Activated CD4-positive, alpha-beta T cell treated with anti-CD3 and anti-CD28 coated beads for 36 hours (primary cell): ENCODE measurements around the gene MTR. TPM values are rescaled to one million over a fixed set of nuclear protein-coding genes. Genes with fewer than 3 reads are reported as not detected.

Source experiments
- ATAC-seq: fragments of 200-7000 bp; cut with Tn5 transposase; one replicate; pipeline ENCODE4 v1.10.0; 2021; ENCODE audit warnings: mild to moderate bottlenecking, moderate library complexity
- CTCF ChIA-PET: fragments of 350-600 bp; sonication (Branson Sonifier 250); formaldehyde crosslinking; loops from one replicate; lab custom pipeline; 2021; ENCODE audit warnings: antibody characterized with exemption; lab: Charles Lee
- POLR2A ChIA-PET: fragments of 350-600 bp; sonication (Branson Sonifier 250); formaldehyde crosslinking; loops from one replicate; lab custom pipeline; 2021; ENCODE audit warnings: antibody characterized with exemption, inconsistent platforms; lab: Charles Lee
- DNase-seq: peaks from one replicate; pipeline ENCODE4 v3.0.0-alpha.2; 2020
- H3K27ac Mint-ChIP-seq: one replicate; pipeline ENCODE4 v1.8.0; 2021; ENCODE audit warnings: mixed read lengths
- H3K27me3 Mint-ChIP-seq: one replicate; pipeline ENCODE4 v1.8.0; 2021; ENCODE audit warnings: mixed read lengths
- H3K36me3 Mint-ChIP-seq: one replicate; pipeline ENCODE4 v1.8.0; 2021; ENCODE audit warnings: low read depth, mixed read lengths
- H3K4me1 Mint-ChIP-seq: one replicate; pipeline ENCODE4 v1.8.0; 2021; ENCODE audit warnings: mixed read lengths
- H3K4me3 Mint-ChIP-seq: one replicate; pipeline ENCODE4 v1.8.0; 2021; ENCODE audit warnings: mild to moderate bottlenecking, moderate library complexity, mixed read lengths
- H3K9me3 Mint-ChIP-seq: one replicate; pipeline ENCODE4 v1.8.0; 2021; ENCODE audit warnings: low read depth, mixed read lengths
- intact Hi-C, 2 experiments: fragments of 100-400 bp; cut with DNase I in 1 of 2; cut with micrococcal nuclease in 1 of 2; formaldehyde crosslinking; loops; one replicate each; pipeline versions ENCODE4 v1.14.2 to v1.15.1; 2022 to 2024; cut with DNase I, micrococcal nuclease
- total RNA-seq, 2 experiments: library from RNA; stranded (reverse); gene quantifications; one replicate each; pipeline ENCODE4 v1.2.3, GENCODE V29; 2021

Gene MTR
- total RNA-seq, 2 experiments from 2014 or later, result 57.3 to 64.8 TPM

DNA sequence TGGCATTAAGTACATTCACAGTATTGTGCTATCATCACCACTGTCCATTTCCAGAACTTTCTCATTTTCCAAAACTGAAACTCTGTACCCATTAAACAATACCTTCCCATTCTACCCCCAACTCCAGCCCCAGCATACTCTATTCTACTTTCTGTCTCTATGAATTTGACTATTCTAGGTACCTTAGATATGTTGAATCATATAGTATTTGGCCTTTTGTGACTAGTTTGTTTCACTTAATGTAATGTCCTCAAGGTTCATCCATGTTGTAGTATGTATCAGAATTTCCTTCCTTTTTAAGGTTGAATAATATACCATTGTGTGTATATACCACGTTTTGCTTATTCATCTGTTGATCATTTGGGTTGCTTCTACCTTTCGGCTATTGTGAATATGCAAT, 11.5 kb downstream of the MTR start:
- Mint-ChIP-seq H3K27ac (peak overlapping the region; percentile 32), H3K36me3 (peaks cover 57% of the 10 kb centered on the region), H3K4me3 (no peak overlapping the region), H3K4me1 (peaks cover 46% of the 10 kb centered on the region), H3K27me3 (no peaks in the 10 kb centered on the region), H3K9me3 (no peaks in the 10 kb centered on the region)
- peak; percentile 74 for ATAC-seq
- intact Hi-C loops, result loop anchor here in 1 of 2 experiments (10.0 kb wide), 1 partner anchor 692 kb away; no protein-coding TSS in a partner anchor
- POLR2A ChIA-PET, result no interaction called here
- CTCF ChIA-PET, result interaction anchor here (1.2 to 1.4 kb wide), 2 partner anchors 12 to 47 kb away, joined by 4 to 5 read pairs; partner anchors contain the start of gene MTR
- DNase-seq, result no peak

DNA sequence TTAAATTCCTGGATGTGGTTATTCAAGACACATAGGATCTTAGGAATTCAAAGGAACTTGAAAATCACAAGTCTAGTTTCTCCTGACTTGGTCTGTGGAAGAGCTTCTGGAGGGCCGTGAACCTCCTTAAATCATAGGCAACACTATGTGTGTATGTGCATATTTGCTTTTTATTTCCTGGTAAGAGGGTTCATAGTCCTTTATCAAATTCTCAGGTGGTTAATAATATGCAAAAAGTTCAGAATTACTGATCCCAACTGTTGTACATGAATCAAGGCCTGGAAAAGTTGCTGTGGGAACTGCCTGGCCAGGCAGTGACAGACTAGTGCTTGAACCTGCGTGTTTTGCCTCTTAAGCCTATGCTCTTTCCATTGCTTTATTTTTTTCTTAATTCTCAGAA, 12.9 kb downstream of the MTR start:
- DNase-seq (no peak), ATAC-seq (no peak)
- POLR2A ChIA-PET, result interaction anchor here (0.6 kb wide), 1 partner anchor 931 kb away, joined by 3 read pairs; no protein-coding TSS in a partner anchor
- CTCF ChIA-PET, result interaction anchor here (1.4 to 1.6 kb wide), 2 partner anchors 13 to 49 kb away, joined by 3 to 5 read pairs; partner anchors contain the start of gene MTR
- intact Hi-C loops, result loop anchor here in 1 of 2 experiments (10.0 kb wide), 1 partner anchor 693 kb away; no protein-coding TSS in a partner anchor
- Mint-ChIP-seq H3K27me3 (no peaks in the 10 kb centered on the region), H3K36me3 (peaks cover 56% of the 10 kb centered on the region), H3K4me3 (no peak overlapping the region), H3K4me1 (peaks cover 32% of the 10 kb centered on the region), H3K27ac (no peak overlapping the region), H3K9me3 (no peaks in the 10 kb centered on the region)

DNA sequence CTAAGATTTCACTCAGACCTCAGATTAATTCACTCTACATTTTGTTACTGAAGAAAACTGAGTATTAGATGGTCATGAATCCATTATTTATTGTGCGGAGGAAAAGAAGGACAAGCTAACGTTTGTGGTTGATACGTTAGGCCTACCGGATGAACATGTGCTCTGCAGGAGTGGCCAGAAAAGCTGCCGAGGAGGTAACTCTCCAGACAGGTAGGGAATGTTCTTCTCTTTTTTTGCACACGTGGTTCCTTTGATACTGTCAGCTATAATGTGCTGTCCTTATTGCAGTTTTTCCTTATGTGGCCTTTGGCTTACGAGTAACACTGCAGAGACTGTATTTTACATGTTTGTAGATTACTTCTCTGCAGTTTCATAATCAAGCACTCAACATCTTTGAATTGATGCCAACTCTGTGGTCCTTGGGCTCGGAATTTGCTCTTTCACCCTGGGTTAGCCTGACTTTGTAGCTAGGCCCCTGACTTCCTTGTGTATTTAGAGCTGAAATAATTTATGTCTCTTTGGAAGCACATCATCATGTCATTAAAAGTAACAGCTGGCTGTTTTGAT, 13.6 kb downstream of the MTR start:
- no peak for DNase-seq
- Mint-ChIP-seq H3K27me3 (no peaks in the 10 kb centered on the region), H3K4me3 (no peak overlapping the region), H3K9me3 (no peaks in the 10 kb centered on the region), H3K36me3 (peaks cover 60% of the 10 kb centered on the region), H3K27ac (no peak overlapping the region), H3K4me1 (peaks cover 27% of the 10 kb centered on the region)
- intact Hi-C loops, result loop anchor here in 1 of 2 experiments (10.0 kb wide), 1 partner anchor 694 kb away; no protein-coding TSS in a partner anchor
- ATAC-seq, result no peak
- ChIA-PET POLR2A (no interaction called here), CTCF (interaction anchor here (0.7 to 1.6 kb wide), 3 partner anchors 14 to 240 kb away, joined by 3 to 5 read pairs (median 3); partner anchors contain the start of gene MTR)

DNA sequence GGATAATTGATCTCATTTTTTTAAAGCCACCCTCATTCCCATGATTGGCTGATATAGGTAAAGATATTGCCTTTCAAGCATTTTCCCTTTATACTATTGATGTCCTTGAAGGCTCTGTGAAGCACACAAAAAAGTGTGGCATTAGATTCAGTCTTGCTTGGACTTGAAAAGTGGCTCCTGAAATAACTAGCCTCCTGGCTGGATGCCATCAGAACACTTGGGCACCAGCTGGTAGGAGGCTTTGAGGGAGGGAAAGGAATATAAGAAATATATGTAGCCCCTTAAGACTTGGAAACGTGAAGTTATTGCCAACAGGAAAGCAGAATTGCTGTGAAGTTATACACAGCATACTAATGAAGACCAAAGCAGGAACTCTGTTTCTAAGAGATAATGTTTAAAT, 14.1 kb downstream of the MTR start:
- CTCF ChIA-PET, result interaction anchor here (0.7 to 1.6 kb wide), 3 partner anchors 50 to 240 kb away, joined by 3 to 6 read pairs (median 5); no protein-coding TSS in a partner anchor
- ATAC-seq (no peak), DNase-seq (no peak)
- Mint-ChIP-seq H3K9me3 (no peaks in the 10 kb centered on the region), H3K27me3 (no peaks in the 10 kb centered on the region), H3K4me1 (peaks cover 27% of the 10 kb centered on the region), H3K27ac (peak overlapping the region; percentile 14), H3K36me3 (peaks cover 64% of the 10 kb centered on the region), H3K4me3 (no peak overlapping the region)
- POLR2A ChIA-PET, result no interaction called here
- intact Hi-C loops, result loop anchor here in 1 of 2 experiments (10.0 kb wide), 1 partner anchor 694 kb away; no protein-coding TSS in a partner anchor

GRCh38 chr1:236810018-236810417, 14.9 kb downstream of the MTR start:
- ChIA-PET POLR2A (interaction anchor here (0.6 kb wide), 1 partner anchor 703 kb away, joined by 4 read pairs; no protein-coding TSS in a partner anchor), CTCF (interaction anchor here (1.6 kb wide), 1 partner anchor 51 kb away, joined by 6 read pairs; no protein-coding TSS in a partner anchor)
- ATAC-seq (peak; percentile 50), DNase-seq (no peak)
- peak overlapping the region; percentile 14 for H3K27ac Mint-ChIP-seq
- peaks cover 67% of the 10 kb centered on the region for H3K36me3 Mint-ChIP-seq
- H3K4me3 Mint-ChIP-seq, result no peak overlapping the region
- no peaks in the 10 kb centered on the region for H3K27me3 Mint-ChIP-seq
- H3K9me3 Mint-ChIP-seq, result no peaks in the 10 kb centered on the region
- peaks cover 27% of the 10 kb centered on the region for H3K4me1 Mint-ChIP-seq
- intact Hi-C loops, result no loop called here

DNA sequence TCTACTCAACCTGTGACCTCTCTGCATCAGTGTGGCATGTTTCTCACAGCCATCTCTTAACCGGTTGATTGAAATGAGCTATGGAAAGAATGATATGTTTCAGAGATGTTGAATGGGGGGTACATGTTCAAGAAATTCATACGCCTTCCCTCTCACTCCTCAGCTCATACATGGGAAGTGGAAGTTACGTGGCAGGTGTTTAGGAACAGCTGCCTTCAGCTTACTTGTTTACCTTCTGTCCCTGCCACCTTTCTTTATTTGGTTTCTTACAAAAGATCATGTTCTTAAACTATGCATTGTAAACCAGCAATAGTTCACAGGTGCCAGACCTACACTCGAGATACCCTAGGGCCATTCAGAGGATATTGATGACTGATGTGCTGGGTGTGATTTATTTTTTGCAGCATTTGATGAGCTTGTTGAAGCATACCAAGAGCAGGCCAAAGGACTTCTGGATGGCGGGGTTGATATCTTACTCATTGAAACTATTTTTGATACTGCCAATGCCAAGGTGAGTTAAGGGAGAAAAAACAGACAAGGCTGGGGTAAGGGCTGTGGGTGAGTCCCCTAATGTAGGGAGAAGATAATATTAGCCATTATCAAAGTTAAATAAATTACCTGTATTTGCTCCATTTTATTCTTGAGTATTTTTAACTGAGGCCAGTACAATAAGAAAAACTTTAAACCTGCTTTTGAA, 17.4 kb downstream of the MTR start:
- Mint-ChIP-seq H3K27ac (peak overlapping the region; percentile 44), H3K9me3 (no peaks in the 10 kb centered on the region), H3K27me3 (no peaks in the 10 kb centered on the region), H3K4me3 (no peak overlapping the region), H3K36me3 (peaks cover 69% of the 10 kb centered on the region), H3K4me1 (peaks cover 20% of the 10 kb centered on the region)
- ChIA-PET POLR2A (no interaction called here), CTCF (interaction anchor here (1.6 kb wide), 1 partner anchor 12 kb away, joined by 6 read pairs; no protein-coding TSS in a partner anchor)
- DNase-seq (no peak), ATAC-seq (no peak)
- intact Hi-C loops, result no loop called here

DNA sequence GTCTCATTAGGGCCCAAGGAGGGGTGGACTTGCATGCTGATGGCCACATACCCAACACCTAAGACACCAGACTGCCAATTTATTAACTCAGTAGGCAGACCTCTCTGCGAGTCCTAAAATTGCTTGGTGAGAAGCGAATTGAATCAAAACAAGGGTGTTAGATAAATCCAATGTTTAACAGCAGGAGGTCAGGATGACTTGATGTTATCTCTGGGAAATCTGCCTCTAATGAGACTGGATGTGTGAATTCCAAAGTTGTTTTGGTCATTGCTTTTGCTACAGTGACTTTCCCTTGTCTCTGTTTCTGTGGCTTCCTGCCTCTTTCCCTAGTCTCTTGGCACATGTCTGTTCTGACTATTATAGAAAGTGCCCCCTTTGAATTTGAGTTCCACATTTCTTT, 20.8 kb downstream of the MTR start:
- Mint-ChIP-seq H3K9me3 (no peaks in the 10 kb centered on the region), H3K36me3 (peaks cover 64% of the 10 kb centered on the region), H3K4me1 (peaks cover 4% of the 10 kb centered on the region), H3K27ac (no peak overlapping the region), H3K4me3 (no peak overlapping the region), H3K27me3 (no peaks in the 10 kb centered on the region)
- ATAC-seq (no peak), DNase-seq (no peak)
- CTCF ChIA-PET, result no interaction called here
- POLR2A ChIA-PET, result no interaction called here
- intact Hi-C loops, result no loop called here

DNA sequence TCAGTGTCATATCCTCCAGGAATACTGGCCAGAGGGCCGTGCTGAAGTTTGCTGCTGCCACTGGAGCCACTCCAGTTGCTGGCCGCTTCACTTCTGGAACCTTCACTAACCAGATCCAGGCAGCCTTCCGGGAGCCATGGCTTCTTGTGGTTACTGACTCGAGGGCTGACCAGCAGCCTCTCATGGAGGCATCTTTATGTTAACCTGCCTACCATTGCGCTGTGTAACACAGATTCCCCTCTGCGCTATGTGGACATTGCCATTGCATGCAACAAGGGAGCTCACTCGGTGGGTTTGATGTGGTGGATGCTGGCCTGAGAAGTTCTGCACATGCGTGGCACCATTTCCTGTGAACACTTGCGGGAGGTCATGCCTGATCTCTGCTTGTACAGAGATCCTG, 24.8 kb downstream of the MTR start:
- peaks cover 62% of the 10 kb centered on the region for H3K36me3 Mint-ChIP-seq

DNA sequence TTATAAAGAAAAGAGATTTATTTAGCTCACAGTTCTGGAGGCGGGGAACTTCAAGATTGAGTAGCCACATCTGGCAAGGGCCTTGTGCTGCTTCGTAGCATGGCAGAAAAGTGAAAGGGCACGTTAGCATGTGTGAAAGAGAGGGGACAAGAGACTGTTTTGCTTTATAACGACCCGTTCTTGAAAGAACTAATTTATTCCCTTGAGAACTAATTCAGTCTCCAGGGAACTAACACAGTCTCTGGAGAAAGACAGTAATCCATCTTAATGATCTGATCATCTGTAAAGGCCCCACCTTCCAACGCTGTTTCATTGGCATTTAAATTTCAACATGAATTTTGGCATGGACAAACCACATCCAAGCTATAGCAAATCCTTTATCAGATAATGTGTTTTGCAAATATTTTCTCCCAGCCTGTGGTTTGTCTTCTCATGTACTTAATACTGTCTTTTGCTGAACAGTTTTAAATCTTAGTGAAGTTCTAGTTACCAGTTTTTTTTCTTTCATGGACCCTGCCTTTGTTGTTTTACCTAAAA, 26.1 kb downstream of the MTR start:
- POLR2A ChIA-PET, result no interaction called here
- Mint-ChIP-seq H3K36me3 (peaks cover 59% of the 10 kb centered on the region), H3K9me3 (no peaks in the 10 kb centered on the region), H3K4me3 (no peak overlapping the region), H3K27me3 (no peaks in the 10 kb centered on the region), H3K27ac (no peak overlapping the region), H3K4me1 (peaks cover 9% of the 10 kb centered on the region)
- ATAC-seq, result no peak
- DNase-seq, result no peak
- CTCF ChIA-PET, result interaction anchor here (0.6 kb wide), 1 partner anchor 132 kb away, joined by 3 read pairs; no protein-coding TSS in a partner anchor
- intact Hi-C loops, result no loop called here

More for the DNA sequence above, 24.8 kb downstream of the MTR start:
- Mint-ChIP-seq H3K9me3 (no peaks in the 10 kb centered on the region), H3K4me1 (peaks cover 9% of the 10 kb centered on the region), H3K27ac (no peak overlapping the region), H3K4me3 (no peak overlapping the region), H3K27me3 (no peaks in the 10 kb centered on the region)
- intact Hi-C loops, result no loop called here
- POLR2A ChIA-PET, result no interaction called here
- CTCF ChIA-PET, result interaction anchor here (0.6 kb wide), 1 partner anchor 466 kb away, joined by 3 read pairs; no protein-coding TSS in a partner anchor
- ATAC-seq, result no peak
- DNase-seq, result no peak

DNA sequence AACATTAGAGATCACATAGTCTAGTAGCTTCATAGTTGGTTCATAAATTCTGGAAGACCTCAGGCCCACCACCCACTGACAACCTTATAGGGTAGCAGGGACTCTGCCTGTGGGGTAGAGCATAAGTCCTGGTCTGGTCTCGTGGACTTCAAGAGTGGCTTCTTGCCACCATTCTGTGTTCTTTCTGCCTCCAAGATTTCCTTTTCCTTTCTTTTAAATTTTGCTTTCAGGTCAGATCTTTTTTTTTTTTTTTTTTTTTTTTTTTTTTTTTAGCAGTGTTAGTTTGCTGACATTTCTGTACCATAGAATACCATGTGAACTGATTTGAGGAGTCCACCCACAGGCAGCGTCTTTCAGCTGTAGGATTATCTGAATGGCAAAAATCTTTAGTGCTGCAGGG, 28.5 kb downstream of the MTR start:
- ChIA-PET CTCF (interaction anchor here (1.0 kb wide), 1 partner anchor 65 kb away, joined by 3 read pairs; no protein-coding TSS in a partner anchor), POLR2A (no interaction called here)
- DNase-seq (no peak), ATAC-seq (no peak)
- H3K27me3 Mint-ChIP-seq, result no peaks in the 10 kb centered on the region
- no peaks in the 10 kb centered on the region for H3K9me3 Mint-ChIP-seq
- H3K36me3 Mint-ChIP-seq, result peaks cover 62% of the 10 kb centered on the region
- no peak overlapping the region for H3K27ac Mint-ChIP-seq
- H3K4me1 Mint-ChIP-seq, result peaks cover 9% of the 10 kb centered on the region
- intact Hi-C loops, result no loop called here
- no peak overlapping the region for H3K4me3 Mint-ChIP-seq

- intact Hi-C loops, result no loop called here
- Mint-ChIP-seq H3K27ac (no peak overlapping the region), H3K27me3 (no peaks in the 10 kb centered on the region), H3K36me3 (peaks cover 52% of the 10 kb centered on the region), H3K4me3 (no peak overlapping the region), H3K4me1 (no peaks in the 10 kb centered on the region), H3K9me3 (no peaks in the 10 kb centered on the region)
- CTCF ChIA-PET, result no interaction called here
- POLR2A ChIA-PET, result no interaction called here
- DNase-seq (no peak), ATAC-seq (no peak)
These were observed 34.0 kb downstream of the MTR start for GRCh38 chr1:236829085-236829484.
